Kidney epithelial cell (primary cell): ENCODE results near the gene SRRT. TPM values are rescaled to one million over a fixed set of nuclear protein-coding genes. Genes with fewer than 3 reads are reported as not detected.

ENCODE experiments used
- DNase-seq: peaks from one replicate; pipeline ENCODE4 v3.0.0-alpha.2; 2010; ENCODE audit warnings: low read depth
- H3K27me3 ChIP-seq: 2 replicates; pipeline ENCODE4 v1.6.0; 2011; ENCODE audit warnings: low read length; ENCODE audit not compliant: control insufficient read depth, insufficient read depth
- H3K36me3 ChIP-seq: 2 replicates; pipeline ENCODE4 v1.5.1; 2011; ENCODE audit warnings: low read length; ENCODE audit not compliant: control insufficient read depth, insufficient read depth
- H3K4me3 ChIP-seq: 2 replicates; pipeline ENCODE4 v1.5.1; 2011; ENCODE audit warnings: low read depth, mild to moderate bottlenecking, control low read depth, low read length
- total RNA-seq: library from RNA; depleted of rRNA; stranded (reverse); fragments of >200 nt; gene quantifications from 2 replicates; pipeline ENCODE4 v1.2.3, GENCODE V29; 2015
- TF ChIP-seq, protein P1 (sequence below): IDR thresholded peaks from 2 replicates; pipeline ENCODE4 v1.5.1; 2011; ENCODE audit warnings: mild to moderate bottlenecking, moderate library complexity, low read length, control low read depth, inconsistent platforms; ENCODE audit not compliant: insufficient read depth, poor library complexity, severe bottlenecking

Gene SRRT
- total RNA-seq, 1 donor from 2014 or later, result 65.9 TPM

DNA sequence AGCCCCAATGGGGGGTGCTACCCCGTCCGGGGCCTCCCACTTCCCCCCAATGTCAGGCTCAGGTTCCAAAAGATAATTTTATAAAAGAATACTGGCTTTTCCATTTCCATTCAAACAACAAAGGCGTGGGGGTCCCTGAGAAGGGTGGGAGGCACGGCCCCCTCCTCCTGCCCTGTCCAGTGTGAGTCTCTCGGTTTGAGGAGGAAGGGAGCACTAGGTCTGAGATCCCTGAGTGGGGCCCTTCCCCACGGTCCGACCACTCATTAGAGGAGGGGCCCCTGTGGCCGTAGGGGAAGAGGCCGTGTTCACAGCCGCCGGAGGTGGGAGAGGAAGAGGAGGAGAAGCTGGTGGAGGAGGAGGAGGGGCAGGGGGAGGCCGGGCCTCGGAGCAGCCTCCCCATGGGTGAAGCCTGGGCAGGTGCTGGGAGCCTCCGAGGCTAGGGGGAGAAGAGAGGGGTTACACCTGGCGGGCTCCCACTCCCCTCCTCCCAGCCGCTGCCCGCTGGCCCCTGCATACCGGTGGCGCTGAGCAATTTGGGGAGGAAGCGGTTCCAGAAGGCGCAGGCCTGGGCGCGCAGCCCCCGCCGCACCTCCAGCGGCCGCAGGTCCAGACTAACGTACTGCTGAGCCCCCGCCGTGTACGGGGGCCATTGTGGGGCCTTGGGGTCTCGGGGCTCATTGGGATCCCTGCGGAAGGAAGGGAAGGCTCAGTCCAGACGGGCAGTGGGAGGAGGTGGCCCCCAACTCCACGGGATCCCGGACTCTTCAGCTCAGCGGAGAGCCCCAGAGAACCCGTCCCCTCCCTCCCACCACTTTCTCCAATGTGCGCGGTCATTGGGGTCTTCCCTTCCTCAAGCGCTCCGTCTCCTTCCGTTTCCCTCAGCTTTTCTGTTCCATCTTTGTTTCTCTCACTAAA lies 16.0 kb downstream of the SRRT start:
- no peak for DNase-seq
- TF ChIP-seq, protein P1, sequence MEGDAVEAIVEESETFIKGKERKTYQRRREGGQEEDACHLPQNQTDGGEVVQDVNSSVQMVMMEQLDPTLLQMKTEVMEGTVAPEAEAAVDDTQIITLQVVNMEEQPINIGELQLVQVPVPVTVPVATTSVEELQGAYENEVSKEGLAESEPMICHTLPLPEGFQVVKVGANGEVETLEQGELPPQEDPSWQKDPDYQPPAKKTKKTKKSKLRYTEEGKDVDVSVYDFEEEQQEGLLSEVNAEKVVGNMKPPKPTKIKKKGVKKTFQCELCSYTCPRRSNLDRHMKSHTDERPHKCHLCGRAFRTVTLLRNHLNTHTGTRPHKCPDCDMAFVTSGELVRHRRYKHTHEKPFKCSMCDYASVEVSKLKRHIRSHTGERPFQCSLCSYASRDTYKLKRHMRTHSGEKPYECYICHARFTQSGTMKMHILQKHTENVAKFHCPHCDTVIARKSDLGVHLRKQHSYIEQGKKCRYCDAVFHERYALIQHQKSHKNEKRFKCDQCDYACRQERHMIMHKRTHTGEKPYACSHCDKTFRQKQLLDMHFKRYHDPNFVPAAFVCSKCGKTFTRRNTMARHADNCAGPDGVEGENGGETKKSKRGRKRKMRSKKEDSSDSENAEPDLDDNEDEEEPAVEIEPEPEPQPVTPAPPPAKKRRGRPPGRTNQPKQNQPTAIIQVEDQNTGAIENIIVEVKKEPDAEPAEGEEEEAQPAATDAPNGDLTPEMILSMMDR, result no peak
- peaks cover 13% of the 10 kb centered on the region for H3K27me3 ChIP-seq
- peak overlapping the region; percentile 41 for H3K4me3 ChIP-seq
- peaks cover 2% of the 10 kb centered on the region for H3K36me3 ChIP-seq

DNA sequence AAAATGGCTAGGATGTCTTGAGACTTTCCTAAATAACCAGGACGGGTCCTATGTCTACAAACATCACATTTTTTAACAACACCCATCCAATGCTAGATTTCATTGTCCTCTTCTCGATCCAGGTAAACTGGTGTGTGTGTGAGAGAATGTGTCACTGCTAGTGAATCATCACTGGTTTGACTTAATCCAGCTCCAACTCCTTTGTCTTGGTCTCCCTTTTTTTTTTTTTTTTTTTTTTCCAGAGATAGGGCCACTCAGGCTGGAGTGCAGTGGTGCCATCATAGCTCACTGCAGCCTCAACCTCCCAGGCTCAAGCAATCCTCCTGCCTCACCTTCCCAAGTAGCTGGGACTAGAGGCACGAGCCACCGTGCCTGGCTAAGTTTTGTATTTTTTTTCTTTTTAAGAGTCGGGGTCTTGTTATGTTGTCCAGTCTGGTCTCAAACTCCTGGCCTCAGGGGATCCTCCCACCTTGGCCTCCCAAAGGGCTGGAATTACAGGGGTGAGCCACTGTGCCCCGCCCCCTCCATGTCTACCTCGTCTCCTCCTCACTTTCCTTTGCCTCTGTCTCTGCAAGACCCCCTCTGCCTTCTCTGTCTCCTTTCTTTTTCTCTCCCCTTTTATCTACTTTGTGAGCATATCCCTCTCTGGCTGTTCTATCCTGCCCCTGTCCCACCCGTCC lies 16.8 kb downstream of the SRRT start:
- H3K27me3 ChIP-seq, result peaks cover 21% of the 10 kb centered on the region
- TF ChIP-seq, protein P1, result no peak
- peaks cover 2% of the 10 kb centered on the region for H3K36me3 ChIP-seq
- DNase-seq, result peak; percentile 47
- no peak overlapping the region for H3K4me3 ChIP-seq

DNA sequence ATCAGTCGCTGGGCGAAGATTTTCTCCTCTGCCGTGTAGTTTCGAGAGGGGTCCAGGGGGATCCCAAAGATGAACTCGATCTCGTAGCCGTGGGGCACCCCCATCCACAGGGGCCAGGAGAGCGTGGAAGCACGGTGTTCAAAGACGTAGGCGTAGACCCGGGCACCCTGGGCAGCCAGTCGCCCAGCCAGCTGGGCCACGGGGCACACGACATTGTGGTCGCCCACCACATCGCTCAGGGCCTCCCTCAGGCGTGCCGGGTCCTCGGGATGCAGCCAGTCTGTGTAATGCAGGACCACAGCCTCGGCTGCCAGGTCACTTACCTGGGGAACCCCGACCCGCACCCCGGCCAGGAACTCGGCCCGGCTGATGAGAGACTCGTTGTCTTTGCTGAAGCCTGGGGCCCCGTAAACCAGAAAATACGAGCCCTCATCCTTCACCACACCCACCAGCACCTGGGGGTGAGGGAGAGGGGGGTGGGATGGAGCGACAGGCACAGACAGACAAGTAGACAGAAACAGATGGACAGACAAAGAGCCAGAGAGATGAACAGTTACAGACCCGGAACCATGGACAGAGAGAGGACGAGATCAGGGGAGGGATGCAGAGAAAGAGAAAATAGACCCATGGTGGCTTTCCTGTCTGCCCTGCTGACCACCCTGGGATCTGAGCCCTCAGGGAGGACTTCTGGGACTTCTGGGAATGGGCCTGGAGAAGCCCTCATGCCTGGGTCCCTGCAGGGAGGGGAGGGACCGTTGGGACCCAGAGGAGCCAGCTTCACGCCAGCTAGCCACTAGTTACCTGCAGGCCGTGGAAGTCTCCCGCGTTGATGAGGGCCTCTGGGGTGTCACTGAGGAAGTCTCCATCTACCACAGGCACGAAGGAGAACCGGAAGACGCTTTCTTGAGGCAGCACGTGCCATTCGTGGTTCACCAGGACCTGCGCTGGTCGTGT lies 17.7 kb downstream of the SRRT start:
- no peaks in the 10 kb centered on the region for H3K36me3 ChIP-seq
- no peak overlapping the region for H3K4me3 ChIP-seq
- TF ChIP-seq, protein P1, result no peak

DNA sequence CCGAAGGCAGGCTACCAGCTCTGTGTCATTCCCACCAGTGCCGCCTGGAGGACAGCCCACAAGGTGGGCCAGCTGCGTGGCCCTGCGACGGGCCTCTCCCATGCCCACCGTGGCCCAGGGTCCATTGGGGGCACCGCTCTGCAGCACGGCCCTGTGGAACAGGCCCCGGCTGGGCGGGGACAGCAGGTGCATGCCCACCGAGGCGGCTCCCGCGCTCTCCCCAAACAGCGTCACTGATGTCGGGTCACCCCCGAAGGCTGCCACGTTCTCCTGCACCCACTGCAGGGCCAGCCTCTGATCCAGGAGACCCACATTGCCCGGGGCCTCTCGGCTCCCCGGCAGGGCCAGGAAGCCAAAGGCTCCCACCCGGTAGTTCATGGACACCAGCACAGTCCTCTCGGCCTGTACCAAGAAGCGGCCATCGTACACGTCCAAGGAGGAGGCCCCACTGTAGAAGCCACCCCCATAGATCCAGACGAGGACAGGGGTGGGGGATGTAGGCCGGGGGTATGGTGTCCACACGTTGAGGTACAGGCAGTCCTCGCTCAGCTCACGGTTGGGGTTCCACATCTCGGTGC lies 18.5 kb downstream of the SRRT start:
- TF ChIP-seq, protein P1, result no peak
- Histone ChIP-seq H3K27me3 (peaks cover 28% of the 10 kb centered on the region), H3K4me3 (no peak overlapping the region), H3K36me3 (no peaks in the 10 kb centered on the region)
- no peak for DNase-seq

More for the DNA sequence above, 17.7 kb downstream of the SRRT start:
- DNase-seq, result no peak
- H3K27me3 ChIP-seq, result peaks cover 28% of the 10 kb centered on the region

DNA sequence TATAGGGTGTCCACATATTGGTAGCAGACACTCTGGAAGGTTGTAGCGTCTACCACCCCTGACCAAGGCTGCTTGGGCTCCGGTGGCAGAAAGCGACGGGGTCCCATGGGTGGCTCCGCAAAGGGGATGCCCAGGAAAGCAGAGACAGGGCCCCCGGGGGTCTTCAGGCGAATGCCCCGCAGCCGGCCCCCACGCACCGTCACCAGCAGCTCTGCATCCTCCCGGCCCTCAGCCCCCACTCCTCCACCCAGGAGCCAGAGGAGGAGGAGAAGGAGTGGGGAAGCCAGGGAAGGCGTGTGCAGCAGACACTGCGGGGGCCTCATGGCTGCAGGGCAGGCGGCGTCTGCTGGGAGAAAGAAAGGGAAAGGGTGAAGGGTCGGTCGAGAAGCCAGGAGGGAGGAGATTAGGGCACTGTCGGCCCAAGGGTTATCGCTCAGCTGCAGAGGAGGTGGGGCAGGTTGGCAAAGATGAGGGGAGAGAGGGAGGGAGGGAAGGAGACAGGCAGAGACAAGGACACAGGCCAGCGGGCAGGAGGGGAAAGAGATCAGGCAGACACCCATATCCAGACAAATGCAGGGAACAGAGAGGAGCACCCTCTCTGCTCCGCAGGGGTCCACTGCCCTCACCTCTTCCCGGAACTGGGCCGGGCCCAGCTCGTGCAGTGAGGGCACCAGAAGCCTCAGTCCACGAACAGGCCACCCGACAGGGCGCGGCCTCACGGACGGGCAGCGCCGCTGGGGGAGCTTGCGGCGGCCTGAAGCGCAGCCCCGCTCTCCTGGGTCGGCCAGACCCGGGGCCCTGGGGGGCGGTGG lies 19.2 kb downstream of the SRRT start:
- DNase-seq, result no peak
- TF ChIP-seq, protein P1, result no peak
- H3K4me3 ChIP-seq, result no peak overlapping the region
- peaks cover 28% of the 10 kb centered on the region for H3K27me3 ChIP-seq
- H3K36me3 ChIP-seq, result no peaks in the 10 kb centered on the region
